MV-4-11 (cell line): ENCODE results near the gene TSPAN8.
"Not testable (repeated sequence)": the region's sequence is repeated elsewhere in the genome, so short reads cannot be mapped to it uniquely, and the experiment has no call there.

Source experiments
- DNase-seq: peaks from one replicate; lab custom pipeline; 2025; lab: John Stamatoyannopoulos, UW

TSPAN8 gene

DNA sequence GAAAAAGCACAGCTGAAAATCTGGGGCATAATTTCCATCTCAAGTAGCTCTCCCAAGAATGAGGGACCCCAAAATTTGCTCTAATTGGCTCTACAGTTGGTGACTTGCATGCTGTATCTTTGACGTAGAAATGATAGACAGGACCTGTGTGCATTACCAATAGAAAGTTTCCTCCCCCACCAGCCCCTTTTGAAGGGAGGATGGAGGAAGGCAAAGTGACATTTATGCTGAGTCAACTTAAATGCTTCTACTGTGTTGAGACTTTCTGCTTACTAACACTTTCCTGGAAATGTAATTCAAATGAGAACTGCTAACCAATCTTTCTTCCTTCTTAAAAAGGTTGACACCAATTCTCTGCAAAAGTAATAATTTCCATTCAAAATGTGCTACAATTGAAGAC, 31.9 kb downstream of the TSPAN8 start:
- DNase-seq: no peak

DNA sequence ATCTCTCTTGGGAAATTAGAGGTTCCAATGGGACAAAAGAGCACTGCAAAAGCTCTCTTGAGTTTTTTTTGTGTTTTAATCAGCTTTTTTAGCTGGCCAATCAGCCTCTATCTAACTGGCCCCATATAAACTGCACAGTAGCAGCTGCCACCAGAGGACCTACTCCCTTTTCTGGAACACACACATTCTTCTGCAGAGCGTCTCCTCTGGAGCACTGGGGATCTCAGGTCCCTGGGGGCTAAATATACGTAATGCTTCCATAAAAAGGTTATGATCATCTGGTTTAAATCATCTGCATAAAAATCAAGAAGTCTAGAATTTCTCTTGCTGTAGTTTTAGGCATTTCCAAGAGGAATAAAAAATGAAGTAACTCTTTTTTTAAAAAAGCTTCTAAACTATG, 32.3 kb downstream of the TSPAN8 start:
- DNase-seq: no peak

DNA sequence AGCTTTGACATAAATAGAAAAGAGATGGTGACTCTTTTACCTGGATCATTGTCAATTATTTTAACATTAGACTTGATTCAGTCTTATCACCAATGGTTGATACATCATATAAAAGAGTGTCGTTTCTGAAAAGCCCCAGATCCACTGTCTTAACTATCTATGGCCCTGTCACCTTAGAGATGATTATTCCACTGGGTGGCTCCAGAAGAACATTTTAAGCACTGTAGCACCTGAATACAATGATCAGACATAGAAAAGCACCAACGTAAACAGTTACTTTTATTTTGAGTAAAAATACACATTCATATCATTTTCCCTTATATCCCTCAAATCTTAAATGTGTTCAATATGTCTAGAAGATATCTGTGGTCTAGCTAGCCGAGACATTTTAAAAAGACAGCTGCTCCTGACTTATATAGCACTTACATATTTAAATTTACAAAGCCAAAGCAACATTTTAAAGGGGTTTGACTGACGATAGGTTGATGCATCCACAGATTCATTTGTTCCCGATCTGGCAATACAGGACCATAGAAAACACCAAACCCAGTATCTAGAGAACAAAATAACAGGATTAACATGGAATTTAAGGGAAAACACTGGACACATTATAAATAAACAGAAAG, 32.9 kb downstream of the TSPAN8 start:
- no peak for DNase-seq

DNA sequence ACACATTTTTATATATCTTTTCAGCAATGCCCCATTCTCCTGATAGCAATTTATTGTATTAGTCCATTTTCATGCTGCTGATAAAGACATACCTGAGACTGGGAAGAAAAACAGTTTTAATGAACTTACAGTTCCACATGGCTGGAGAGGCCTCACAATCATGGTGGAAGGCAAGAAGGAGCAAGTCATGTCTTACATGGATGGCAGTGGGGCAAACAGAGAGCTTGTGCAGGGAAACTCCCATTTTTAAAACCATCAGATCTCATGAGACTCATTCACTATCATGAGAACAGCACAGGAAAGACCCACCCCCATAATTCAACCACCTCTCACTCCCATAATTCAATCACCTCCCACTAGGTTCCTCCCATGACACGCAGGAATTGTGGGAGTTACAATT, 44.7 kb downstream of the TSPAN8 start:
- DNase-seq: not testable (repeated sequence)

DNA sequence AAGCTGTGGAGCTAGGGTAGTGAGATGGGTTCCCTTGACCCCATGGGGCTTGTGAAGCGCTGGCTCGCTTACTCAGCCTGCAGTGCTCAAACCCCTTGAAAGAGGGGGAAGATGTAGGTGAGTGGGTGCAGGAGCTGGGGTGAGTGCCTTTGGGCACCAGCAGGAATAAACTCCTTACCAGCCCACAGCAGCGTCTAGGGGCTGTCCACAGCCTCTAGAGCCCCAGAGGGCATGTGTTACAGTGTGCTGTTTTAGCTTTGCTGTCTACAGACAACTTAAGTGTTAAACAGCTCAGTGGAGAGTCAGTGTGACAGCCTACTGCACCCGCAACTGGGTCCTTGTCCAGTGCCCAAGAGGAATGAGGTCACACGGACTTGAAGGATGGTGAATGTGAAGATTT, 48.0 kb downstream of the TSPAN8 start:
- DNase-seq: no peak

DNA sequence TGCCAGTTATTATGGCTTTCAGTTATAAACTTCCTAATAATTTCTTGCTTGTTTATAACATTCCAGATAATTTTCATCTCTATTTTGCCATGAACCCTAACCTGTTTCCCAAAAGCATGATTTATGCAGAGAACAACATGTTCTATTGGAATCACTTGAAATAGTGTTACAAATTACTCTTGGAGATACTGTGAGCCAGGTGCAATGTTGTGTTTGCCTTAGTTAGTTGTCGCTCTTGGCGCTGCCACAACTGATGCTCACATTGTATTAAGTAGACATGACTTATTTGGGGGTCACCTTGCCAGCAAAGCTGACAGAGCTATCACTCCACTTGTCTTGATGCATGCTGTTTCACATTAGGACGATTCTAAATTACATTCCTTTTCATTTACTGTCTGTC, 49.4 kb downstream of the TSPAN8 start:
- DNase-seq: no peak

DNA sequence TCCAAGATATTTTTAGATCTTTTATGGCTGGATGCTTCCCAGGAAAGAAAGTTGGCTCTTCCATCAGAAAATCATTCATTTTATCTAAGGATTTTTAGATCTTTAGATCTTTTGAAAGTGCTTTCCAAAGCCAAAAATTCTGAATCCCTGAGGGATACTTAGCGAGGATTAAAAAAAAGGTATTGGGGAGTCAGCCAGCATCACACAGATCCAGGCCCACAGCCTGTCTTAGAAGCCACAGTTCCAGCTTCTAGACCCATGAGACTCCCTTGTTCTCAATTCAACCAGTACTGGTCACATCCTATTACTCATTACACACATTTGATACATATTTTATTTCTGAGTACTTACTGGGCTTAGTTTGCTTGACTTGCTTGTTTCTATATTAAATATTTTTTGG, 49.9 kb downstream of the TSPAN8 start:
- DNase-seq: no peak

DNA sequence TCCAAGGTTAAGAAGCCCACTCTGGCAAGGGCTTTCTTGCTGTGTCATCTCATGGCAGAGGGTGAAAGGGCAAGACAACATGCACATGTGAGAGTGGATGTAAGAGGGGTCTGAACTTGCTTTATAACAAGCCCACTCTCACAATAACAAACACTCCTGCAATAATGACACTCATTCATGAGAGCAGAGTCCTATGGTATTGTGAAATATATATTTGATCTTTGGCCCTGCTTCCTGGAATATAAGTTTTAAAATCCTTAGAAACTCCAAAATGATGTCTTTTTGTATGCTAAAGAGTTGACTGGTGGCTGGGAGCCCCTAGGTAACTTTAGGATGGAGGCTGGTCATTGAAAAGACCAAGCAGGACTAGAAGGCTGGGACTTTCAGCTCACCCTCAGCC, 51.8 kb downstream of the TSPAN8 start:
- DNase-seq: no peak

DNA sequence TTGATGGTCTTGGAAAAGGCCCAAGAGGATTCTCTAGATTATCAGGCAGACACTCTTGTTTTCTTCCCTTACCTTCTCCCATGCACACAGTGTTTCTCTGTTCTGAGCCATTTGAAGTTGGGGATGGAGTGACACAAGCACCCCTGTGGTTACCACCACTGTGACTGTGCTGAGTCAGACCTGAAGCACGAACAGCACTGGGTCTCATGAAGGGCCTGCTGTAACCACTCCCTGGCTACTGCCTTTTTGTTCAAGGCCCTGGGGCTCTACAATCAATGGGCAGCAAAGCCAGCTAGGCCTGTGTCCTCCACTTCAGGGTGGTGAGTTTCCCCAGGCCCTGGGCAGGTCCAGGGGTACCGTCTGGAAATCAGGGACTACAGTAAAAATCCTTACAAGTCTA, 65.5 kb downstream of the TSPAN8 start:
- no peak for DNase-seq

DNA sequence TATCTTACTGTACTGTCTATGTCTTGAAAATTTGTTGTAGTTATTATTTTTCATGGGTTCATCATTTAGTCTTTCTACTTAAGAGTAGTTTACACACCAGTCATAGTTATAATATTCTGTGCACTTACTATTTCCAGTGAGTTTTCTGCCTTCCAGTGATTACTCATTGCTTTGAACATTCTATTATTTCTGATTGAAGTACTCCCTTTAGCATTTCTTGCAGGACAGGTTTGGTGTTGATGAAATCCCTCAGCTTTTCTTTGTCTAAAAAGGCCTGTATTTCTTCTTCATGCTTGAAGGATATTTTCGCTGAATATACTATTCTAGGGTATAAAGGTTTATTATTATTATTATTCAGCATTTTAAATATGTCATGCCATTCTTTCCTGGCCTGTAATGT, 66.8 kb downstream of the TSPAN8 start:
- no peak for DNase-seq

DNA sequence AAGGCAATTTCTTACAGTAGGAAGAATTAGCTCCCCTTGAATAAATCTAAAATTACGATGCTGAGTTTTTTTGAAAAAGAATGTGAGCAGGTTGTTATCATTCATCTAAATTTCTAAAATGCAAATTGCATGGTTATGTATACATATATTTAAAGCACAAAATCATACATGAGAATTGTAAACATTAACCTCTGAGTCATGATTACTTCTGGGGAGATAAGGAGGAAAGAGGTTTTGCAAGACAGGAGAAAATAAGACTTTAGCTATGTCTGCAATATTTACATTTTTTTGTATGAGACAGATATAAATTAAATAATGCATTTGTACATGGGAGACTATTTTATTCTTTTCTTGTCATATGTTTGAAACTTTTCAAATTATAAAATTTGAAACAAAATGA, 72.2 kb downstream of the TSPAN8 start:
- DNase-seq: no peak

DNA sequence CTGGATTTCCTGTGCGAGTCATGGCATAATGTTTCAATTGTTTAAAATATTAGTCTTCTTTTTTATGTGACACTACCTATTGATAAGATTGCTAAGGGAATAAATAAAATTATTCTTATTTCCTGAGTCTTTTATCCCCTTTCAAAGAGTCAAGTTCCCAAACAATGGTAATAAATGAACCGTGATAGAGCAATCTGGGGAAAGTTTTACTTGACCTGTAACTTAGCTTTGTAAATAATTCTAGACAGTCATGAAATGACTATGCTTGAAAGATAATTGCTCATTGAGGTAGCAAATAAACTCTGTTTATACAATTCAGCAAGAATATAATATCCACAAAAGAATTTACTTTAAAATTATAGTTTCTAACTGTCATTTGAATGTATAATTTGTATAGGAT, 82.1 kb downstream of the TSPAN8 start:
- DNase-seq: no peak
